Measurements from ENCODE around the gene EPO. TPM values are rescaled to one million over a fixed set of nuclear protein-coding genes. Genes with fewer than 3 reads are reported as not detected.

EPO gene
- total and polyA plus RNA-seq, 2 donors (not counting 1 experiment from before 2014, with no cell fraction given): 0.10 TPM; not detected in 1

DNA sequence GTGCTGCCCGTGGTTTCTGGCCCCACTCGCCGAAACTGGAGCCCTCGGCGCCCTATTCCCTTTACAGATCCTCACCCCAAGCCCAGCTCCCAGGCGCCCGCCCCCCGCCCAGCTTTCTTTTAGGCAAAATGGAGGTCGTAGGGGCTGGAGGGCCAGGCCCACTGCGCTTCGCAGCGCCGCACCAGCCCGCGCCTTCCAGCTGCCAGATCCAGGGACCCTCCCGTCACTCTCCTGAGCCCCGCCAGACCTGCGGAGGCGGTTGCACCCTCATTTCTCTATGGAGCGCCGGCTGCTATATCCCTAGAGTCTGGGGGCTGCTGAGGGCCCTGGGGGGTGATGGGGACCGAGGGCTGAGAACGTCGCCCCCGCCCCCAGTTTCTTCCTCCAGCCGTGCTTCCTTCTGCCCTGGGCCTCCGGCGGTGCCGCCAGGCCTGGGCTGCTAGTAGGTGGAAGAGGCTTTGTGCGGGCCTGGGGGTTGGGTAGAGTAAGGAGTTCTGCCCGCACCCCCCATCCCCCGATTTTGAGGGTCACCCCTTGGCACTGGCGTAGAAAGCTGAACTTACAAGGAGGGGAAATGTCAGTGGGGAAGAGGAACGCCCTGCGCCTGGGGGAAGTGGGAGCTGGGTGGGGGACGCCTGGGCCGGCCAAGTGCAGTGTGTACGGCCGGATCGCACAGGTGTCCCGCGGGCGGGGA is 45.7 kb upstream of the EPO start:
- Mint-ChIP-seq H3K27me3 (no peaks in the 10 kb centered on the region), H3K4me1 (peaks cover 8% of the 10 kb centered on the region), H3K4me3 (peak overlapping the region; percentile 96), H3K9me3 (ENCODE audit: insufficient read depth) (no peaks in the 10 kb centered on the region), H3K27ac (peak overlapping the region; percentile 97)
- TF ChIP-seq, protein P1, sequence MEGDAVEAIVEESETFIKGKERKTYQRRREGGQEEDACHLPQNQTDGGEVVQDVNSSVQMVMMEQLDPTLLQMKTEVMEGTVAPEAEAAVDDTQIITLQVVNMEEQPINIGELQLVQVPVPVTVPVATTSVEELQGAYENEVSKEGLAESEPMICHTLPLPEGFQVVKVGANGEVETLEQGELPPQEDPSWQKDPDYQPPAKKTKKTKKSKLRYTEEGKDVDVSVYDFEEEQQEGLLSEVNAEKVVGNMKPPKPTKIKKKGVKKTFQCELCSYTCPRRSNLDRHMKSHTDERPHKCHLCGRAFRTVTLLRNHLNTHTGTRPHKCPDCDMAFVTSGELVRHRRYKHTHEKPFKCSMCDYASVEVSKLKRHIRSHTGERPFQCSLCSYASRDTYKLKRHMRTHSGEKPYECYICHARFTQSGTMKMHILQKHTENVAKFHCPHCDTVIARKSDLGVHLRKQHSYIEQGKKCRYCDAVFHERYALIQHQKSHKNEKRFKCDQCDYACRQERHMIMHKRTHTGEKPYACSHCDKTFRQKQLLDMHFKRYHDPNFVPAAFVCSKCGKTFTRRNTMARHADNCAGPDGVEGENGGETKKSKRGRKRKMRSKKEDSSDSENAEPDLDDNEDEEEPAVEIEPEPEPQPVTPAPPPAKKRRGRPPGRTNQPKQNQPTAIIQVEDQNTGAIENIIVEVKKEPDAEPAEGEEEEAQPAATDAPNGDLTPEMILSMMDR (IDR thresholded peaks at IDR 0.05): no peak
- TF ChIP-seq EZH2 (IDR thresholded peaks at IDR 0.05; ENCODE audit: borderline replicate concordance, insufficient read depth, low read depth, low read length, poor library complexity, severe bottlenecking): no peak
- peak overlapping the region; percentile 50 to 99 (median 98) for H3K4me3 ChIP-seq (ENCODE audit: control extremely low read depth in 1 of 5, extremely low read depth in 1 of 5, insufficient read depth in 1 of 5, low read depth in 2 of 5, low read length in 4 of 5)
- peaks cover 38% of the 10 kb centered on the region for H4K20me1 ChIP-seq (ENCODE audit: control insufficient read depth, insufficient read depth, low read length, poor library complexity, severe bottlenecking)
- H3K79me2 ChIP-seq (ENCODE audit: control insufficient read depth, insufficient read depth, low read length): peaks cover 12% of the 10 kb centered on the region
- DNase-seq (peak; percentile 71), ATAC-seq (ENCODE audit: low read depth) (no peak)
- peak overlapping the region; percentile 79 for H2AFZ ChIP-seq (ENCODE audit: insufficient read depth, low read depth, low read length, poor library complexity, severe bottlenecking)
- intact Hi-C loops (cut with micrococcal nuclease): loop anchor here (2.0 to 10.0 kb wide), 2 partner anchors 246 to 590 kb away; partner anchors contain the start of genes COPS6, MEPCE, ZCWPW1 and ZNF3
- POLR2A ChIA-PET: interaction anchor here (1.0 to 2.7 kb wide), 6 partner anchors 20 to 196 kb away, joined by 3 to 16 read pairs (median 4); partner anchors contain the start of genes SLC12A9 and TSC22D4
- H3K4me2 ChIP-seq (replicated peaks; ENCODE audit: low read depth, low read length, poor library complexity, severe bottlenecking): peak overlapping the region; percentile 85
- H3K27me3 ChIP-seq (replicated peaks in 1 of 4; ENCODE audit: control extremely low read depth in 1 of 4, control insufficient read depth in 3 of 4, insufficient read depth in 4 of 4, low read length in 3 of 4): no peaks in the 10 kb centered on the region
- CTCF ChIA-PET: interaction anchor here (1.0 to 4.7 kb wide), 3 partner anchors 16 to 88 kb away, joined by 4 to 53 read pairs (median 14); partner anchors contain the start of genes FBXO24, LRCH4 and POP7
- WGBS (ENCODE audit: insufficient coverage): 0% methylated on average over 31 of the region's 43 CpGs
- peaks cover 0 to 32% of the 10 kb centered on the region in 2 experiments for H3K36me3 ChIP-seq (replicated peaks in 1 of 2; ENCODE audit: control extremely low read depth in 1 of 2, control insufficient read depth in 1 of 2, extremely low read depth in 1 of 2, insufficient read depth in 2 of 2, low read length in 1 of 2)
- H3K27ac ChIP-seq (ENCODE audit: low read length in 2 of 2): peak overlapping the region; percentile 78 to 97
- peak overlapping the region; percentile 97 for H3K9ac ChIP-seq (ENCODE audit: low read length)
- peaks cover 0 to 6% of the 10 kb centered on the region in 2 donors for H3K4me1 ChIP-seq (ENCODE audit: control insufficient read depth in 2 of 2, insufficient read depth in 2 of 2, low read length in 2 of 2)
- H3K9me3 ChIP-seq (ENCODE audit: control extremely low read depth in 1 of 3, control insufficient read depth in 2 of 3, insufficient read depth in 1 of 3, low read length in 2 of 3): no peaks in the 10 kb centered on the region

DNA sequence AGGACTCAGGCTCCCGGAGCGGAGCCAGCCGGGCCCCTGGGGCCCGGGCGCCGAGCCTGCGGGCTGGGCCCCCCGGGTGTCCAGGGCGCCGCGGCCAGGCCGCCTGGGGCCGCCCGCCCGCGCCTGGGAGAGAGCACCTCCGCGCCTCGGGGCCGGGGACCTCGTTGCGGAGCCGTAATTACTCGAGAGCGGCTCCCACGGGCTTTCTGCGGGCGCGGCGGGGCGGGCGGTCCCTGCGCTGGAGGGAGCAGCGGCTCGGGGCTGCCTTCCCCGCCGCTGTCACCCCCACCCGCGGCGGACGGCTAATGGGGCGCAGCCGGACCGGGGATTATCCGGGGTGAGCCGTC is 45.2 kb upstream of the EPO start:
- TF ChIP-seq, protein P1 (IDR thresholded peaks at IDR 0.05): no peak
- no peak for TF ChIP-seq EZH2 (IDR thresholded peaks at IDR 0.05; ENCODE audit: borderline replicate concordance, insufficient read depth, low read depth, low read length, poor library complexity, severe bottlenecking)
- POLR2A ChIA-PET: interaction anchor here (0.8 to 2.7 kb wide), 8 partner anchors 14 to 196 kb away, joined by 3 to 16 read pairs (median 4); partner anchors contain the start of genes SLC12A9 and TSC22D4
- intact Hi-C loops (cut with micrococcal nuclease): loop anchor here (2.0 to 10.0 kb wide), 2 partner anchors 246 to 590 kb away; partner anchors contain the start of genes COPS6, MEPCE, ZCWPW1 and ZNF3
- Mint-ChIP-seq H3K9me3 (ENCODE audit: insufficient read depth) (no peaks in the 10 kb centered on the region), H3K27ac (peak overlapping the region; percentile 97), H3K27me3 (no peaks in the 10 kb centered on the region), H3K4me3 (peak overlapping the region; percentile 96), H3K4me1 (peaks cover 8% of the 10 kb centered on the region)
- Histone ChIP-seq H3K4me1 (ENCODE audit: control insufficient read depth in 2 of 2, insufficient read depth in 2 of 2, low read length in 2 of 2) (peaks cover 0 to 6% of the 10 kb centered on the region in 2 donors), H4K20me1 (ENCODE audit: control insufficient read depth, insufficient read depth, low read length, poor library complexity, severe bottlenecking) (peaks cover 41% of the 10 kb centered on the region), H3K4me2 (replicated peaks; ENCODE audit: low read depth, low read length, poor library complexity, severe bottlenecking) (peak overlapping the region; percentile 85), H3K4me3 (ENCODE audit: control extremely low read depth in 1 of 5, extremely low read depth in 1 of 5, insufficient read depth in 1 of 5, low read depth in 2 of 5, low read length in 4 of 5) (peak overlapping the region; percentile 50 to 99 (median 98)), H3K27me3 (replicated peaks in 1 of 4; ENCODE audit: control extremely low read depth in 1 of 4, control insufficient read depth in 3 of 4, insufficient read depth in 4 of 4, low read length in 3 of 4) (no peaks in the 10 kb centered on the region), H3K9ac (ENCODE audit: low read length) (peak overlapping the region; percentile 97), H3K36me3 (replicated peaks in 1 of 2; ENCODE audit: control extremely low read depth in 1 of 2, control insufficient read depth in 1 of 2, extremely low read depth in 1 of 2, insufficient read depth in 2 of 2, low read length in 1 of 2) (peaks cover 0 to 37% of the 10 kb centered on the region in 2 experiments), H3K9me3 (ENCODE audit: control extremely low read depth in 1 of 3, control insufficient read depth in 2 of 3, insufficient read depth in 1 of 3, low read length in 2 of 3) (no peaks in the 10 kb centered on the region), H2AFZ (ENCODE audit: insufficient read depth, low read depth, low read length, poor library complexity, severe bottlenecking) (no peak overlapping the region), H3K27ac (ENCODE audit: low read length in 2 of 2) (peak overlapping the region; percentile 78 to 97), H3K79me2 (ENCODE audit: control insufficient read depth, insufficient read depth, low read length) (peaks cover 12% of the 10 kb centered on the region)
- WGBS (ENCODE audit: insufficient coverage): 0% methylated on average over 41 of the region's 46 CpGs
- CTCF ChIA-PET: interaction anchor here (1.0 to 4.7 kb wide), 3 partner anchors 15 to 89 kb away, joined by 4 to 53 read pairs (median 14); partner anchors contain the start of genes FBXO24, LRCH4 and POP7
- ATAC-seq (ENCODE audit: low read depth): peak; percentile 0
- DNase-seq: no peak
